HG02759 (cell line): Measurements from ENCODE around the gene ZNF512.
"Not testable (repeated sequence)": the region's sequence is repeated elsewhere in the genome, so short reads cannot be mapped to it uniquely, and the experiment has no call there.

Experiments used
- ATAC-seq: cut with Tn5 transposase; IDR thresholded peaks from one replicate; pipeline ENCODE4 v1.9.1; 2021; ENCODE audit warnings: mild to moderate bottlenecking, moderate library complexity; ENCODE audit not compliant: unreplicated experiment

Gene ZNF512

GRCh38 chr2:27582695-27583389 lies at the start of gene ZNF512:
Gene ZNF512 (plus strand): TSS chr2:27583042. CDS start chr2:27583113, 71 bp downstream.
- peak; percentile 96 for ATAC-seq

GRCh38 chr2:27537287-27537686 lies 45.6 kb upstream of the ZNF512 start:
- ATAC-seq, result no peak

GRCh38 chr2:27538839-27539450 lies 43.9 kb upstream of the ZNF512 start:
- not testable (repeated sequence) for ATAC-seq

GRCh38 chr2:27539649-27540048 lies 43.2 kb upstream of the ZNF512 start:
- ATAC-seq, result not testable (repeated sequence)

- ATAC-seq, result no peak
Measured at GRCh38 chr2:27544143-27544821, 38.6 kb upstream of the ZNF512 start.

GRCh38 chr2:27545348-27546141 lies 37.3 kb upstream of the ZNF512 start:
- ATAC-seq, result no peak

- no peak for ATAC-seq
Measured at GRCh38 chr2:27549303-27549702, 33.5 kb upstream of the ZNF512 start.

GRCh38 chr2:27551514-27551913 lies 31.3 kb upstream of the ZNF512 start:
- ATAC-seq, result no peak

- no peak for ATAC-seq
Measured at GRCh38 chr2:27552941-27553340, 29.9 kb upstream of the ZNF512 start.

GRCh38 chr2:27554451-27554850 lies 28.4 kb upstream of the ZNF512 start:
- ATAC-seq, result not testable (repeated sequence)

GRCh38 chr2:27559228-27559627 lies 23.6 kb upstream of the ZNF512 start:
- ATAC-seq, result no peak

GRCh38 chr2:27561060-27561459 lies 21.8 kb upstream of the ZNF512 start:
- no peak for ATAC-seq

- ATAC-seq, result no peak
Measured at GRCh38 chr2:27566628-27567027, 16.2 kb upstream of the ZNF512 start.

GRCh38 chr2:27569398-27569797 lies 13.4 kb upstream of the ZNF512 start:
- no peak for ATAC-seq

GRCh38 chr2:27571197-27571596 lies 11.6 kb upstream of the ZNF512 start:
- ATAC-seq, result no peak

- ATAC-seq, result no peak
Measured at GRCh38 chr2:27571681-27572080, 11.2 kb upstream of the ZNF512 start.

GRCh38 chr2:27572439-27572838 lies 10.4 kb upstream of the ZNF512 start:
- ATAC-seq, result no peak

GRCh38 chr2:27572998-27573429 lies 9.8 kb upstream of the ZNF512 start:
- no peak for ATAC-seq

GRCh38 chr2:27573452-27573851 lies 9.4 kb upstream of the ZNF512 start:
- no peak for ATAC-seq

GRCh38 chr2:27581417-27582128 lies 1.3 kb upstream of the ZNF512 start:
- ATAC-seq, result no peak
